Breast epithelium (tissue), 4 donors: Measurements from ENCODE around the gene MYH10. TPM values are rescaled to one million over a fixed set of nuclear protein-coding genes. Genes with fewer than 3 reads are reported as not detected.

Experiments
- DNase-seq, 2 donors: peaks; one replicate each; pipeline ENCODE4 v3.0.0-alpha.2; 2019; ENCODE audit warnings: low spot score in 2 of 2
- H3K27ac ChIP-seq, 2 donors: fragments of 200-600 bp; sonication (generic) in 1 of 2; one replicate each; pipeline ENCODE4 v1.5.1; 2016 to 2019; ENCODE audit warnings: mild to moderate bottlenecking in 1 of 2
- H3K27me3 ChIP-seq, 2 donors: fragments of 200-600 bp; sonication (generic) in 1 of 2; one replicate each; pipeline versions ENCODE4 v1.5.1 to v1.6.0; 2017 to 2019; ENCODE audit warnings: control low read depth in 1 of 2, mild to moderate bottlenecking in 1 of 2
- H3K36me3 ChIP-seq: fragments of 200-600 bp; one replicate; pipeline ENCODE4 v1.5.1; 2019
- H3K4me1 ChIP-seq, 2 donors: fragments of 200-600 bp; sonication (generic); one replicate each; pipeline ENCODE4 v1.5.1; 2016 to 2019; ENCODE audit warnings: control low read depth in 1 of 2
- H3K4me3 ChIP-seq, 3 donors: fragments of 200-600 bp; sonication (generic); 1 replicate in 2 of 3; 2 replicates in 1 of 3; pipeline ENCODE4 v1.5.1; 2016 to 2019; ENCODE audit warnings: mild to moderate bottlenecking in 3 of 3, moderate library complexity in 2 of 3
- H3K9me3 ChIP-seq, 2 donors: fragments of 200-600 bp; sonication (generic) in 1 of 2; one replicate each; pipeline ENCODE4 v1.5.1; 2016 to 2019; ENCODE audit warnings: control low read depth in 1 of 2
- CTCF ChIP-seq, 3 donors: fragments of 450-650 bp; IDR thresholded peaks; one replicate each; pipeline ENCODE4 v1.5.1; 2016 to 2017; ENCODE audit warnings: antibody characterized with exemption in 3 of 3, mild to moderate bottlenecking in 3 of 3, moderate library complexity in 3 of 3
- POLR2A ChIP-seq: fragments of 450-650 bp; IDR thresholded peaks from one replicate; pipeline ENCODE4 v1.6.1; 2016; ENCODE audit warnings: antibody characterized with exemption, mild to moderate bottlenecking, moderate library complexity
- POLR2AphosphoS5 ChIP-seq, 3 donors: sonication (generic); formaldehyde crosslinking; IDR thresholded peaks; one replicate each; pipeline ENCODE4 v1.6.1; 2017; ENCODE audit warnings: antibody characterized with exemption in 3 of 3
- intact Hi-C: fragments of 100-400 bp; cut with DNase I; formaldehyde crosslinking; loops from one replicate; pipeline ENCODE4 v1.15.1; 2023; ENCODE audit warnings: low total_unique reads
- total RNA-seq, 3 donors: library from RNA; depleted of rRNA; stranded (reverse); fragments of >200 nt; gene quantifications; one replicate each; pipeline ENCODE4 v1.1.0, GENCODE V29; 2016

MYH10 gene
- total RNA-seq, 3 donors from 2014 or later = 46.2 to 54.7 (median 46.7) TPM

GRCh38 chr17:8499171-8499570 lies 131.4 kb downstream of the MYH10 start:
- Histone ChIP-seq H3K4me1 (no peaks in the 10 kb centered on the region), H3K27ac (no peak overlapping the region), H3K36me3 (no peaks in the 10 kb centered on the region), H3K9me3 (no peaks in the 10 kb centered on the region), H3K27me3 (no peaks in the 10 kb centered on the region), H3K4me3 (no peak overlapping the region)
- TF ChIP-seq POLR2A = no peak
- TF ChIP-seq CTCF (IDR thresholded peaks at IDR 0.05) = no peak
- TF ChIP-seq POLR2AphosphoS5 (IDR thresholded peaks at IDR 0.05) = no peak
- intact Hi-C loops = no loop called here
- DNase-seq = no peak

GRCh38 chr17:8496081-8496480 lies 134.4 kb downstream of the MYH10 start:
- Histone ChIP-seq H3K27me3 (no peaks in the 10 kb centered on the region), H3K4me1 (no peaks in the 10 kb centered on the region), H3K4me3 (no peak overlapping the region), H3K9me3 (no peaks in the 10 kb centered on the region), H3K36me3 (no peaks in the 10 kb centered on the region), H3K27ac (no peak overlapping the region)
- DNase-seq = no peak
- no peak for TF ChIP-seq CTCF (IDR thresholded peaks at IDR 0.05)
- TF ChIP-seq POLR2A = no peak
- no peak for TF ChIP-seq POLR2AphosphoS5 (IDR thresholded peaks at IDR 0.05)
- intact Hi-C loops = no loop called here

GRCh38 chr17:8494506-8495111 lies 135.9 kb downstream of the MYH10 start:
- no peaks in the 10 kb centered on the region for H3K36me3 ChIP-seq
- no peak overlapping the region for H3K27ac ChIP-seq
- TF ChIP-seq CTCF (IDR thresholded peaks at IDR 0.05) (no peak), POLR2AphosphoS5 (IDR thresholded peaks at IDR 0.05) (no peak), POLR2A (no peak)
- no peaks in the 10 kb centered on the region for H3K4me1 ChIP-seq
- no peaks in the 10 kb centered on the region for H3K27me3 ChIP-seq
- DNase-seq = no peak
- no peak overlapping the region for H3K4me3 ChIP-seq
- H3K9me3 ChIP-seq = no peaks in the 10 kb centered on the region
- intact Hi-C loops = no loop called here

- Histone ChIP-seq H3K27me3 (no peaks in the 10 kb centered on the region), H3K36me3 (no peaks in the 10 kb centered on the region), H3K4me1 (no peaks in the 10 kb centered on the region), H3K4me3 (no peak overlapping the region), H3K27ac (no peak overlapping the region), H3K9me3 (no peaks in the 10 kb centered on the region)
- TF ChIP-seq POLR2A (no peak), POLR2AphosphoS5 (IDR thresholded peaks at IDR 0.05) (no peak), CTCF (IDR thresholded peaks at IDR 0.05) (no peak)
- no peak for DNase-seq
- intact Hi-C loops = no loop called here
Measured at GRCh38 chr17:8494021-8494420, 136.5 kb downstream of the MYH10 start.

GRCh38 chr17:8492121-8492520 lies 138.4 kb downstream of the MYH10 start:
- intact Hi-C loops = no loop called here
- Histone ChIP-seq H3K4me3 (no peak overlapping the region), H3K27me3 (no peaks in the 10 kb centered on the region), H3K36me3 (no peaks in the 10 kb centered on the region), H3K4me1 (no peaks in the 10 kb centered on the region), H3K27ac (no peak overlapping the region), H3K9me3 (no peaks in the 10 kb centered on the region)
- DNase-seq = no peak
- no peak for TF ChIP-seq CTCF (IDR thresholded peaks at IDR 0.05)
